ENCODE results near the gene TLE1.

TLE1 gene

DNA sequence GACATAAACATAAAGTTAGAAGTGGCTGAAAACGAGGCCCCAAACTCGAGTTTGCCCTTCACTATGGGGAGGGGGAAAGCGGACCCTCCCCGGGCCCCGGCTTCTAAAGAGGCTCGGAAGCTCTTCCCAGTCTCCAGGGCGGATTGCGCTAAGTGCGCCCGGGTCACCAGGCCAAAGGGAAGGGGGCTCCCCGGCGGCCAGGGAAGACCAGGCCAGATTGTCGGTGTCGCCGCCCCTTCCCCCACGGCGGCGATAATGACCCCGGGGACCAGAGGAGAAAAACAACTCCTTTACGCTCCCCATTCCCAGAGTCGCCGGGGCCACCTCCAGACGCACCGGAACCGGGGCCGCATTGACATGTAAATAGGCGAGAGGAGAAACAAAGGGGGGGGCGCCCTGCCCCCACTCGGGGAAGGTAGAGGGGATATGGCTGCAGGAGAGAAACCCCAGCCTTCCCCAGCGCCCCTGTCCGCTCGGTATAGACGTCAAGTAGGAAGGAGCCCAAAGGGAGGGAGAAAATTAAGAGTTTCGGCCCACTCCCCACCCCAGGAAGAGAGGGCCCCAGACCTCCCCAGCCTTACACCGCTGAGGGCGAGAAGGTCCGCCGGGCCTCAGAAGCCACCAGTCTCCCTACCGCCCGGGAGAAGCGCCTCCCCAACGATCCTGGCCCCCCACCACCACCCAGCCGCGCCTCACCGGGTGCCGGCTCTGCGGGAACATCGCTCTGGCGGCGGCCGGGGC lies 1.7 kb downstream of the TLE1 start:
- no peaks in the 10 kb centered on the region for H3K9me3 ChIP-seq (ENCODE audit: control insufficient read depth in 5 of 5, low read length in 5 of 5)
- peak overlapping the region; percentile 78 to 95 (median 84) for H3K4me3 ChIP-seq (ENCODE audit: low read depth in 1 of 5, low read length in 5 of 5)
- peak overlapping the region in 4 of 5 donors; percentile 76 to 92 (median 88) for H3K9ac ChIP-seq (ENCODE audit: low read length in 5 of 5)
- H3K27ac ChIP-seq (ENCODE audit: low read depth, low read length) = peak overlapping the region; percentile 88
- peaks cover 0 to 19% (median 3%) of the 10 kb centered on the region in 5 donors for H3K36me3 ChIP-seq (ENCODE audit: control insufficient read depth in 5 of 5, insufficient read depth in 5 of 5, low read length in 5 of 5)
- no peaks in the 10 kb centered on the region for H3K27me3 ChIP-seq (ENCODE audit: control insufficient read depth in 5 of 5, insufficient read depth in 4 of 5, low read length in 5 of 5)
- peaks cover 2 to 71% (median 49%) of the 10 kb centered on the region in 5 donors for H3K4me1 ChIP-seq (ENCODE audit: control insufficient read depth in 5 of 5, insufficient read depth in 5 of 5, low read length in 5 of 5)

DNA sequence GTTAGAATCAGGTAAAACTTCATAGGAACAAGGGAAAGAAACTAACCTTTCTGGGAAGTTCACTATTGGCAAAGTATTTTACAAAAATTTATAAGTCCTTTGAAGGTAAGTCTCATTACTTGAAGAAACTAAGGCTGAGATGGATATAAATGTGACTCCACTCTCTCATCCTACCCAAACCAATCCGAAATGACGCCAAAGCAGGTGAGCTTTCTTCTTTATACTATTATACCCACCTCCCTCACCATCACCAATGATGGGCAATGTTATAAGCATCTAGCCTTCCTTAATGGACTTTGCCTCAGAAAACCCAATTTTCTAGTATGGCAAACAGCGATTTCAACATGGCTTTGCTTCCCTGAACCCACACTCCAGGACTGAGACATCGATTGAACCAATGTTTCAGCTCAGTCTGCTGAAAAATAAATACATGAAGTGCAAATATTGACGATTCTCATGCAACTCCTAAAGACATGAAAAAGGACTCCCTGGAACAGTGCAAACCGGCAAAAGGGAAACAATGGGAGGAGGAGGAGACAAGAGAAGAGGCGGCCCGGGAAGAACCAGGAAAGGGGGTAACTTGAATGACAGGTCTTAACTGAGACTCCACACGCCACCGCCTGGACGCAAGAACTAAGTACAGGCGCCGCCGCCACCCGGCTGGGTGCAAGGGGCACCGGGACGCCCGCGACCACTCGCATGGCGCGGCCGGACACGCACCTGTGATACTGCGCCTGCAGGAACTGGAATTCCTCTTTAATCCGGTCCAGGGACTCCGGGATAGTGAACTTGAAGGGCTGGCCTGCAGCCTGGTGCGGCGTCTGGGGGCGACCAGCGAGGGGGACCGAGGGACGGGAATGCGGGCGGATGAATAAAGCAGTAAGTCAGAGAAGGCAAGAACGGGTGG lies 2.5 kb downstream of the TLE1 start:
- H3K9ac ChIP-seq (ENCODE audit: low read length in 5 of 5) = peak overlapping the region; percentile 75 to 92 (median 87)
- H3K4me1 ChIP-seq (ENCODE audit: control insufficient read depth in 5 of 5, insufficient read depth in 5 of 5, low read length in 5 of 5) = peaks cover 2 to 78% (median 56%) of the 10 kb centered on the region in 5 donors
- H3K27ac ChIP-seq (ENCODE audit: low read depth, low read length) = peak overlapping the region; percentile 88

DNA sequence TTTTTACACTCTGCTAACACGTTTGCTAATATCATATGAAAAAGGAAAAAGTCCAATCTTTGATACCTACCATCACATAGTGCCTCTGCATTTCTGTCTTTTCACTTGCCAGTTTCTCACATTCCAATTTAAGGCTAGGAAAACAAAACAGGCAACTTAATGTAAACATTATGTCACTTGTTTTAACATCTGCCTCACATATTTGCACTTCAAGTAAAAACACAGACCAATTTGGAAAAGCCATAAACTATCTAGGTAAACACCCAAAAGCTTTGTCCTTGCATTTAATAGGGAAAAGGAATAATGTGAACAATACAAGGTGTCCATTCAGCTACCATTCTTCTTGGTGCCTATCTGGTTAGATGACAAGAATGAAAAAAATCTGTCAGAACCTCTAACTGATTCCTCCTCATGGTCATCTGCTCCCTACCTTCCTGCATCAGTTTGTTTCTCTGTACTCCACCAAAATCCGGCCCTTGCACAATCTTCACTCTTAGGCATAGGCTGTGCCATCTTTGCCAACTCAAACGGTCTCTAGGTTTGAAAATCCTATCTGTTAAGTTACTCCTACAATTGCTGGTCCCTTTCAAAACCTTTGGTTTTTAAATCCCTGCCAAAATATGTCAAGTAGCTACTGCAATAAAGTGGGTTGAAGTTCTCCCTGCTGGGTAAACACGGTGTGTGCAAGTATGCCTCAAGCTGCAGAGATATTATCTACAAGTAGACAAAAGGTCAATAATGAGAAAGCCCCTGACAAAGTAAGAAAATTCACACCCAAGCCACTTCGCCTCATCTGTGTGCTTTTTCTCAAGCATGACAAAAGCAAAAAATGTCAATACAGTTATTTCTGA lies 3.4 kb downstream of the TLE1 start:
- peaks cover 7 to 19% (median 10%) of the 10 kb centered on the region in 5 donors for H3K36me3 ChIP-seq (ENCODE audit: control insufficient read depth in 5 of 5, insufficient read depth in 5 of 5, low read length in 5 of 5)
- H3K4me1 ChIP-seq (ENCODE audit: control insufficient read depth in 5 of 5, insufficient read depth in 5 of 5, low read length in 5 of 5) = peaks cover 2 to 78% (median 60%) of the 10 kb centered on the region in 5 donors
- H3K27me3 ChIP-seq (ENCODE audit: control insufficient read depth in 5 of 5, insufficient read depth in 4 of 5, low read length in 5 of 5) = no peaks in the 10 kb centered on the region
- H3K27ac ChIP-seq (ENCODE audit: low read depth, low read length) = peak overlapping the region; percentile 88
- no peaks in the 10 kb centered on the region for H3K9me3 ChIP-seq (ENCODE audit: control insufficient read depth in 5 of 5, low read length in 5 of 5)
- H3K4me3 ChIP-seq (ENCODE audit: low read depth in 1 of 5, low read length in 5 of 5) = peak overlapping the region; percentile 78 to 95 (median 84)
- peak overlapping the region in 4 of 5 donors; percentile 21 to 92 (median 74) for H3K9ac ChIP-seq (ENCODE audit: low read length in 5 of 5)

More for the DNA sequence above, 2.5 kb downstream of the TLE1 start:
- Histone ChIP-seq H3K36me3 (ENCODE audit: control insufficient read depth in 5 of 5, insufficient read depth in 5 of 5, low read length in 5 of 5) (peaks cover 3 to 19% (median 4%) of the 10 kb centered on the region in 5 donors), H3K4me3 (ENCODE audit: low read depth in 1 of 5, low read length in 5 of 5) (peak overlapping the region; percentile 78 to 95 (median 84)), H3K9me3 (ENCODE audit: control insufficient read depth in 5 of 5, low read length in 5 of 5) (no peaks in the 10 kb centered on the region), H3K27me3 (ENCODE audit: control insufficient read depth in 5 of 5, insufficient read depth in 4 of 5, low read length in 5 of 5) (no peaks in the 10 kb centered on the region)

DNA sequence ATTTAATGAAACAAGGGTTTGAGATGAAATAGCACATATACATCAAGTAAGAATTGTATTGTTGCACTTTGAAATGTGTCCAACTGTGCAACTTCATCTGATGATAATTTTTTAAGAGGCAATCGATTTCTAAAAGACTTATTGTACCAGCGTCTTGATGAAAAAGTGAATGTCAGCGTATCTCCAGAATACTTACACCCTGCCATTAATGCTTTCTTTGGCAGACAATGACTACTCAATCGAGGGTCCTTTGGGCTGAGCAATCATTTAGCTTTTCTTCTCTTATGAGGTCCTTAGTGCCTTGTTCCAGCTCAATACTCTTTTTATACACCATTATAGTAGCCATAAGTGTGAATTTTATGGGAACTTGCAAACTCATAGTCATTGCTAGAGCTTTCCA lies 4.7 kb downstream of the TLE1 start:
- Histone ChIP-seq H3K27me3 (ENCODE audit: control insufficient read depth in 5 of 5, insufficient read depth in 4 of 5, low read length in 5 of 5) (no peaks in the 10 kb centered on the region), H3K4me3 (ENCODE audit: low read depth in 1 of 5, low read length in 5 of 5) (peak overlapping the region in 1 of 5 donors; percentile 91), H3K9ac (ENCODE audit: low read length in 5 of 5) (no peak overlapping the region), H3K9me3 (ENCODE audit: control insufficient read depth in 5 of 5, low read length in 5 of 5) (no peaks in the 10 kb centered on the region), H3K27ac (ENCODE audit: low read depth, low read length) (peak overlapping the region; percentile 88), H3K36me3 (ENCODE audit: control insufficient read depth in 5 of 5, insufficient read depth in 5 of 5, low read length in 5 of 5) (peaks cover 8 to 21% (median 17%) of the 10 kb centered on the region in 5 donors), H3K4me1 (ENCODE audit: control insufficient read depth in 5 of 5, insufficient read depth in 5 of 5, low read length in 5 of 5) (peaks cover 0 to 69% (median 60%) of the 10 kb centered on the region in 5 donors)

DNA sequence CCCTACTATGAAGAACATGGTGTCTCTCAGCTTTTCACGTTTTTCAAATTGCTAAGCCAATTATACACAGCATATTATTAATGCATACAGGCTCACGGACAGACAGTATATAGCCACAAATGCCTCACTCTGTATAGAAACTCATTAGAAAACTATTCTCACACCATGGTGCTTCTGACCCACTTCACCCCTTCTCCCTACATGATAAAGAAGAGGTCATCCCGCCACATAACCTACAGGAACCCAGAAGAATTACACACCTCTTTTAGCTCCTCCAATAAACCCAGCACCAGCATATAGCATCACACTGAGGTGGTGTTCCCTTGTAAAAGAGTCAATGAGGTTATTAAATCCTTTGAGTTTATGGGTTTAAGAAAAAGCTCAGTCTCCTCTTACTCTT lies 5.6 kb downstream of the TLE1 start:
- Histone ChIP-seq H3K27me3 (ENCODE audit: control insufficient read depth in 5 of 5, insufficient read depth in 4 of 5, low read length in 5 of 5) (no peaks in the 10 kb centered on the region), H3K36me3 (ENCODE audit: control insufficient read depth in 5 of 5, insufficient read depth in 5 of 5, low read length in 5 of 5) (peaks cover 10 to 21% (median 17%) of the 10 kb centered on the region in 5 donors), H3K4me3 (ENCODE audit: low read depth in 1 of 5, low read length in 5 of 5) (peak overlapping the region in 2 of 5 donors; percentile 12 to 22), H3K4me1 (ENCODE audit: control insufficient read depth in 5 of 5, insufficient read depth in 5 of 5, low read length in 5 of 5) (peaks cover 0 to 66% (median 60%) of the 10 kb centered on the region in 5 donors), H3K27ac (ENCODE audit: low read depth, low read length) (no peak overlapping the region), H3K9ac (ENCODE audit: low read length in 5 of 5) (peak overlapping the region in 1 of 5 donors; percentile 20), H3K9me3 (ENCODE audit: control insufficient read depth in 5 of 5, low read length in 5 of 5) (no peaks in the 10 kb centered on the region)

DNA sequence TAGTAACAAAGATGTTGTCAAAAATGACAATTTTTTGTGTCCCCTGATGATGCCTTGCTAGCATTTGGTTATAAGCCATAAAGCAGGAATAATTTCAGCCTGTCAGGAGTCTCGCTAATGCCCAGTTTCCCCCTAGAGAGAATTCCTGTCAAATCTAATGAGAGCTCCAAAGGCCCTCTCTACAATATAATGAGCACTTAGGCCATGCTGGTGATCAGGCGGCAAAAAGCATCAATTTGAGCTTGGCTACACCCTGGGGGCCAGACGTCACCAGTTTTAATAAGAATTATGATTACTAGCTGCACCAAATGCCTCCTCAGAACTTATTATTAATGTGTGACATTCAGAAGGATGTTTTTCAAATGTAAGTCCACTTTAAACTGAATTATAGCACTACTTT lies 6.1 kb downstream of the TLE1 start:
- H3K4me1 ChIP-seq (ENCODE audit: control insufficient read depth in 5 of 5, insufficient read depth in 5 of 5, low read length in 5 of 5) = peaks cover 0 to 66% (median 59%) of the 10 kb centered on the region in 5 donors
- H3K9me3 ChIP-seq (ENCODE audit: control insufficient read depth in 5 of 5, low read length in 5 of 5) = no peaks in the 10 kb centered on the region
- peak overlapping the region; percentile 3 to 32 (median 22) for H3K4me3 ChIP-seq (ENCODE audit: low read depth in 1 of 5, low read length in 5 of 5)
- H3K27me3 ChIP-seq (ENCODE audit: control insufficient read depth in 5 of 5, insufficient read depth in 4 of 5, low read length in 5 of 5) = no peaks in the 10 kb centered on the region
- no peak overlapping the region for H3K27ac ChIP-seq (ENCODE audit: low read depth, low read length)
- peaks cover 12 to 21% (median 17%) of the 10 kb centered on the region in 5 donors for H3K36me3 ChIP-seq (ENCODE audit: control insufficient read depth in 5 of 5, insufficient read depth in 5 of 5, low read length in 5 of 5)
- peak overlapping the region in 2 of 5 donors; percentile 20 to 46 for H3K9ac ChIP-seq (ENCODE audit: low read length in 5 of 5)

DNA sequence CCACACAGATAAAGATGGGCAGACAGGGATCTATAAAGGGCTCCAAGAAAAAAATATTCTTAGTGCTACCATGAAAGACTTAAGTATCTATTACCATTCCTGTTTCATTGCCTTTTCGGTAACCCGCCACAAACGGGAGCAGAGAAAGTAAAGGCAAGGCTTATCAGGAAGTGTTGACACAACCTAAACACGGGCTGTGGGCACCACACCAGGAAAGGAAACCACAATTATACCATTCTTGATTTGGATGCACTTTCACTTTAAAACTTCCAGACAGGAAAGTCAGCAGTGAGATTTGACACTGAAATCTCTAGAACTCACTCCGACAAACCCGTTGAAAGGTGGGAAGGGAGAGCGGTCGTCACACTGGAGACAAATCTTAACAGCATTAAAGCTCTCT lies 6.5 kb downstream of the TLE1 start:
- no peaks in the 10 kb centered on the region for H3K9me3 ChIP-seq (ENCODE audit: control insufficient read depth in 5 of 5, low read length in 5 of 5)
- no peak overlapping the region for H3K27ac ChIP-seq (ENCODE audit: low read depth, low read length)
- H3K4me3 ChIP-seq (ENCODE audit: low read depth in 1 of 5, low read length in 5 of 5) = peak overlapping the region; percentile 3 to 33 (median 28)

DNA sequence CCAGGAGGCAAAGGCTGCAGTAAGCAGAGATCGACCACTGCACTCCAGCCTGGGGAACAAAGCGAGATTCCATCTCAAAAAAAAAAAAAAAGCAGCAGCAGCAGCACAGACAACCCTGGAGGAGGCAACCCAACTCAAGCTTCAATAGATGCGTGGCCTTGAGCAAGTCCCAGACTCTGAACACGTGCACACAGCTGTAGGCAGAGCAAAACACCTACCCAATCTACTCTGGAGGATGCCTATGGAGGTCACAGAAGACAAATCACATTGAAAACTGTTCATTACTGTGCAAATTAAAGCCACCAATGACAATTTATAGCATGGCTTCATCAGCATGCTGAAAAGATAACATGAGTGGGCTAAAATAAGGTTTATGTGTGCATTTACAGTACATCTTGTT lies 7.2 kb downstream of the TLE1 start:
- H3K4me1 ChIP-seq (ENCODE audit: control insufficient read depth in 5 of 5, insufficient read depth in 5 of 5, low read length in 5 of 5) = peaks cover 0 to 63% (median 52%) of the 10 kb centered on the region in 5 donors
- no peaks in the 10 kb centered on the region for H3K9me3 ChIP-seq (ENCODE audit: control insufficient read depth in 5 of 5, low read length in 5 of 5)
- peaks cover 12 to 22% (median 18%) of the 10 kb centered on the region in 5 donors for H3K36me3 ChIP-seq (ENCODE audit: control insufficient read depth in 5 of 5, insufficient read depth in 5 of 5, low read length in 5 of 5)
- H3K9ac ChIP-seq (ENCODE audit: low read length in 5 of 5) = no peak overlapping the region
- no peak overlapping the region for H3K27ac ChIP-seq (ENCODE audit: low read depth, low read length)
- peak overlapping the region in 2 of 5 donors; percentile 5 to 33 for H3K4me3 ChIP-seq (ENCODE audit: low read depth in 1 of 5, low read length in 5 of 5)
- H3K27me3 ChIP-seq (ENCODE audit: control insufficient read depth in 5 of 5, insufficient read depth in 4 of 5, low read length in 5 of 5) = no peaks in the 10 kb centered on the region

More for the DNA sequence above, 6.5 kb downstream of the TLE1 start:
- Histone ChIP-seq H3K36me3 (ENCODE audit: control insufficient read depth in 5 of 5, insufficient read depth in 5 of 5, low read length in 5 of 5) (peaks cover 12 to 21% (median 18%) of the 10 kb centered on the region in 5 donors), H3K27me3 (ENCODE audit: control insufficient read depth in 5 of 5, insufficient read depth in 4 of 5, low read length in 5 of 5) (no peaks in the 10 kb centered on the region), H3K4me1 (ENCODE audit: control insufficient read depth in 5 of 5, insufficient read depth in 5 of 5, low read length in 5 of 5) (peaks cover 0 to 67% (median 56%) of the 10 kb centered on the region in 5 donors), H3K9ac (ENCODE audit: low read length in 5 of 5) (peak overlapping the region in 2 of 5 donors; percentile 43 to 46)

DNA sequence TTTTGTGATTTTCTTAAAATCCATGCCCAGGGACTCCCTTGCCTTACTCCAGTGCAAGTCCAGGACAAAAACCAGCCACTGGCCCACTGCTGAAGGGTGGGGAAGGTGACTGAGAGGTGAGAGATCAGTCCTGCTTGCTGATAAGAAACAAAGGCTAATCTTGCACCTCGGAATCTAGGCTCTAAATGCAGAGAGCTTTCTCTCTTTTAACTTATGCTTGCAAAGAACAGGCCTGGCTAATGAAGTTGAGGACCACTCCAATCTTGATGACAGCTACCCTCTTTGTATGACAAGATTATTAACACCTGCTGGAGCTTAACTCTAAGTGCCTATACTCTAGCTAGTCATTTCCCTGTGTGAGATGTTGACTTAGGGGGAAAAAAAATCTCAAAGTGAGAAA lies 8.8 kb downstream of the TLE1 start:
- Histone ChIP-seq H3K36me3 (ENCODE audit: control insufficient read depth in 5 of 5, insufficient read depth in 5 of 5, low read length in 5 of 5) (peaks cover 17 to 31% (median 20%) of the 10 kb centered on the region in 5 donors), H3K27me3 (ENCODE audit: control insufficient read depth in 5 of 5, insufficient read depth in 4 of 5, low read length in 5 of 5) (no peaks in the 10 kb centered on the region), H3K4me1 (ENCODE audit: control insufficient read depth in 5 of 5, insufficient read depth in 5 of 5, low read length in 5 of 5) (peaks cover 0 to 56% (median 47%) of the 10 kb centered on the region in 5 donors), H3K9me3 (ENCODE audit: control insufficient read depth in 5 of 5, low read length in 5 of 5) (no peaks in the 10 kb centered on the region), H3K4me3 (ENCODE audit: low read depth in 1 of 5, low read length in 5 of 5) (no peak overlapping the region), H3K9ac (ENCODE audit: low read length in 5 of 5) (no peak overlapping the region), H3K27ac (ENCODE audit: low read depth, low read length) (peak overlapping the region; percentile 24)

Measured in subcutaneous abdominal adipose tissue (tissue), 5 donors.